Measurements from ENCODE around the gene MYH9.

- no peak for TF ChIP-seq CTCF (IDR thresholded peaks at IDR 0.05)
- TF ChIP-seq POLR2A (IDR thresholded peaks at IDR 0.05): no peak
Observed at GRCh38 chr22:36363349-36363981, 24.3 kb downstream of the MYH9 start.

All from Peyer's patch (tissue), 4 donors.